ENCODE results near the gene MDP1. TPM values are rescaled to one million over a fixed set of nuclear protein-coding genes. Genes with fewer than 3 reads are reported as not detected.

Gene MDP1
- total RNA-seq, 1 donor: 14.8 TPM

- H3K4me3 ChIP-seq (ENCODE audit: insufficient read depth, low read length): no peak overlapping the region
- H3K4me1 ChIP-seq (ENCODE audit: insufficient read depth, low read length): peaks cover 8% of the 10 kb centered on the region
Measured at GRCh38 chr14:24254630-24255392, 38.9 kb upstream of the MDP1 start.

GRCh38 chr14:24253936-24254335, 38.1 kb upstream of the MDP1 start:
- no peak overlapping the region for H3K4me3 ChIP-seq (ENCODE audit: insufficient read depth, low read length)
- TF ChIP-seq CTCF (IDR thresholded peaks at IDR 0.05; ENCODE audit: extremely low read depth, low read depth, low read length): no peak
- DNase-seq (ENCODE audit: insufficient read length, low spot score, missing footprints): no peak
- H3K4me2 ChIP-seq (ENCODE audit: insufficient read depth, low read length): no peak overlapping the region
- H3K27ac ChIP-seq (ENCODE audit: low read depth, low read length): no peak overlapping the region
- no peaks in the 10 kb centered on the region for H3K36me3 ChIP-seq (ENCODE audit: insufficient read depth, low read length)
- no peak overlapping the region for H2AFZ ChIP-seq (ENCODE audit: low read length)
- no peaks in the 10 kb centered on the region for H3K27me3 ChIP-seq (ENCODE audit: insufficient read depth, low read length)
- peaks cover 8% of the 10 kb centered on the region for H3K4me1 ChIP-seq (ENCODE audit: insufficient read depth, low read length)
- no peaks in the 10 kb centered on the region for H3K9me3 ChIP-seq (ENCODE audit: low read depth, low read length)
- H4K20me1 ChIP-seq (ENCODE audit: insufficient read depth, low read length): no peaks in the 10 kb centered on the region
- H3K79me2 ChIP-seq (ENCODE audit: insufficient read depth, low read length): no peaks in the 10 kb centered on the region

More at GRCh38 chr14:24254630-24255392, 38.9 kb upstream of the MDP1 start:
- no peak for TF ChIP-seq CTCF (IDR thresholded peaks at IDR 0.05; ENCODE audit: extremely low read depth, low read depth, low read length)
- H3K27ac ChIP-seq (ENCODE audit: low read depth, low read length): no peak overlapping the region
- no peaks in the 10 kb centered on the region for H3K27me3 ChIP-seq (ENCODE audit: insufficient read depth, low read length)
- H3K9me3 ChIP-seq (ENCODE audit: low read depth, low read length): no peaks in the 10 kb centered on the region
- DNase-seq (ENCODE audit: insufficient read length, low spot score, missing footprints): peak; percentile 75
- H3K79me2 ChIP-seq (ENCODE audit: insufficient read depth, low read length): no peaks in the 10 kb centered on the region
- no peaks in the 10 kb centered on the region for H3K36me3 ChIP-seq (ENCODE audit: insufficient read depth, low read length)
- H4K20me1 ChIP-seq (ENCODE audit: insufficient read depth, low read length): no peaks in the 10 kb centered on the region
- no peak overlapping the region for H2AFZ ChIP-seq (ENCODE audit: low read length)
- no peak overlapping the region for H3K4me2 ChIP-seq (ENCODE audit: insufficient read depth, low read length)

DNA sequence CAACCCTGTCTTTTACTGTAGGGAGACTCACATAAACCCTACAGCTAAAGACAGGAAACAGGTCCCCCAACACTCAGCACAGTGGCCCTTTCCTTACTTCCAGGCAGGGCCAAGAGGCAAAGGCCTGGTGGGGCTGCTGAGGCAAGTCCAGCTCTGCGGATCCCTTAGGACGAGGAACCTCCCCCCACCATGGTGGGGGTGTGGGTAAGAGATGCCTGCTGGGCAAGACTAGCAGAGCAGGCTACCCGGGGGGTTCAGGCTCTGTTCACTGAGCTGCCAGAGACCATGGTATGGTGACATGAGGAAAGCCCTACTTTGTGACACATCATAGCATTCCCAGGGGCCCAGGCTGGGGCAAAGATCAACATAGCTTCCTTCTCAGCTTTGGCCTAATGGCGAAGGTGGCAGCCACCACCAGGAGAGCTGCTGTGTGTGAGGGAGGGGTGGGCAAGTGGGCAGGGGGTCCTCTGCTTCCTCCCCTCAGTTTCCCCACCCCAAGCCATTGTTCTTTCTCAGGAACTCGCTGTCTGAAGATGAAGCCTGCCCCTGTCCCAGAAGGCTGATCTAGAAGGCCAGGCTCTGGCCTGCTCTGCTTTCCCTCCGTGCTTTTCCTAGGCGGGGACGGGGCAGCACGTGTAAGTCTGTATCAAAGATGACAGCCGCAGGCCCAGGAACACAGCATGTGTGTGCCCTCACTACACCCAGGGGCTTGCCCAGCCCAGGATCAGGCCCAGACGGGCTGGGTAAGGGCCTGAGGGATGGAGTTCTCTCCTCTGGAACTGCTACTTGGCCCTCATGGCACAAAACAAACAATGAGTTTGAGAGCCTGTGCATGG, 36.6 kb upstream of the MDP1 start:
- H3K27ac ChIP-seq (ENCODE audit: low read depth, low read length): no peak overlapping the region
- no peak for TF ChIP-seq CTCF (IDR thresholded peaks at IDR 0.05; ENCODE audit: extremely low read depth, low read depth, low read length)

DNA sequence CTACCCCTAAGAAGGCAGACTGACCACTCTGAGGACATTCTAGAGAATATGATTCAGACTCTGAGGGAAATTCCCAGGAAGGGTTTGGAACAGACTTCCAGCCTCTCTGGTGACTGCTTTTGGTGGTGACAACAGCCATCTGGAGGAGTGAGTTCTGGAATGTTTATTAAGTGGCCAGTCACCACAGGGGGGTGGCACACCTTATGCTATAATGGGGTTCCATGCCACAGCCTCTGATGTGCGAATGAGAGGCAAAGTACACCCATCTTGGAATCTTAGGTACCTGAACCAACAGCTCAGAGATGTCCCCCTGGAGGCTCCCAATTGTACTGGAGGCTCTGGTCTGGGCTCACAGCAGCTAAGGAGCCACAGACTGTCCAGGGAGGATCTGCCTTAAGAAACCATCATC, 36.0 kb upstream of the MDP1 start:
- peaks cover 8% of the 10 kb centered on the region for H3K4me1 ChIP-seq (ENCODE audit: insufficient read depth, low read length)
- no peaks in the 10 kb centered on the region for H3K9me3 ChIP-seq (ENCODE audit: low read depth, low read length)
- peak; percentile 11 for TF ChIP-seq CTCF (IDR thresholded peaks at IDR 0.05; ENCODE audit: extremely low read depth, low read depth, low read length)
- no peaks in the 10 kb centered on the region for H3K27me3 ChIP-seq (ENCODE audit: insufficient read depth, low read length)
- peak; percentile 75 for DNase-seq (ENCODE audit: insufficient read length, low spot score, missing footprints)
- no peak overlapping the region for H3K4me2 ChIP-seq (ENCODE audit: insufficient read depth, low read length)
- H2AFZ ChIP-seq (ENCODE audit: low read length): no peak overlapping the region
- no peak overlapping the region for H3K4me3 ChIP-seq (ENCODE audit: insufficient read depth, low read length)
- no peaks in the 10 kb centered on the region for H4K20me1 ChIP-seq (ENCODE audit: insufficient read depth, low read length)
- no peaks in the 10 kb centered on the region for H3K79me2 ChIP-seq (ENCODE audit: insufficient read depth, low read length)
- H3K27ac ChIP-seq (ENCODE audit: low read depth, low read length): no peak overlapping the region
- no peaks in the 10 kb centered on the region for H3K36me3 ChIP-seq (ENCODE audit: insufficient read depth, low read length)

More for the DNA sequence above, 36.6 kb upstream of the MDP1 start:
- H4K20me1 ChIP-seq (ENCODE audit: insufficient read depth, low read length): no peaks in the 10 kb centered on the region
- no peaks in the 10 kb centered on the region for H3K79me2 ChIP-seq (ENCODE audit: insufficient read depth, low read length)
- H3K36me3 ChIP-seq (ENCODE audit: insufficient read depth, low read length): no peaks in the 10 kb centered on the region
- peaks cover 8% of the 10 kb centered on the region for H3K4me1 ChIP-seq (ENCODE audit: insufficient read depth, low read length)
- H3K9me3 ChIP-seq (ENCODE audit: low read depth, low read length): no peaks in the 10 kb centered on the region
- peak; percentile 57 for DNase-seq (ENCODE audit: insufficient read length, low spot score, missing footprints)
- H2AFZ ChIP-seq (ENCODE audit: low read length): no peak overlapping the region
- H3K4me2 ChIP-seq (ENCODE audit: insufficient read depth, low read length): no peak overlapping the region
- H3K4me3 ChIP-seq (ENCODE audit: insufficient read depth, low read length): no peak overlapping the region
- H3K27me3 ChIP-seq (ENCODE audit: insufficient read depth, low read length): no peaks in the 10 kb centered on the region

Measured in osteoblast (primary cell).